GM18858 (cell line): ENCODE data around the gene IPO11.
"Not testable (repeated sequence)": the region's sequence is repeated elsewhere in the genome, so short reads cannot be mapped to it uniquely, and the experiment has no call there.

Source experiments
- ATAC-seq: cut with Tn5 transposase; IDR thresholded peaks from one replicate; pipeline ENCODE4 v1.9.1; 2021; ENCODE audit not compliant: unreplicated experiment

IPO11 gene

DNA sequence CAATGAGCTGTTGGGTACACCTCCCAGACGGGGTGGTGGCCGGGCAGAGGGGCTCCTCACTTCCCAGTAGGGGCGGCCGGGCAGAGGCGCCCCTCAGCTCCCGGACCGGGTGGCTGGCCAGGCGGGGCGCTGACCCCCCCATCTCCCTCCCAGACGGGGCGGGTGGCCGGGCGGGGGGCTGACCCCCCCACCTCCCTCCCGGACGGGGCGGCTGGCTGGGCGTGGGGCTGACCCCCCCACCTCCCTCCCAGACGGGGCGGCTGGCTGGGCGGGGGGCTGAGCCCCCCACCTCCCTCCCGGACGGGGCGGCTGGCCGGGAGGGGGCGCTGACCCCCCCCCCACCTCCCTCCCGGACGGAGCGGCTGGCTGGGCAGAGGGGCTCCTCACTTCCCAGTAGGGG lies 100.5 kb downstream of the IPO11 start:
- not testable (repeated sequence) for ATAC-seq

DNA sequence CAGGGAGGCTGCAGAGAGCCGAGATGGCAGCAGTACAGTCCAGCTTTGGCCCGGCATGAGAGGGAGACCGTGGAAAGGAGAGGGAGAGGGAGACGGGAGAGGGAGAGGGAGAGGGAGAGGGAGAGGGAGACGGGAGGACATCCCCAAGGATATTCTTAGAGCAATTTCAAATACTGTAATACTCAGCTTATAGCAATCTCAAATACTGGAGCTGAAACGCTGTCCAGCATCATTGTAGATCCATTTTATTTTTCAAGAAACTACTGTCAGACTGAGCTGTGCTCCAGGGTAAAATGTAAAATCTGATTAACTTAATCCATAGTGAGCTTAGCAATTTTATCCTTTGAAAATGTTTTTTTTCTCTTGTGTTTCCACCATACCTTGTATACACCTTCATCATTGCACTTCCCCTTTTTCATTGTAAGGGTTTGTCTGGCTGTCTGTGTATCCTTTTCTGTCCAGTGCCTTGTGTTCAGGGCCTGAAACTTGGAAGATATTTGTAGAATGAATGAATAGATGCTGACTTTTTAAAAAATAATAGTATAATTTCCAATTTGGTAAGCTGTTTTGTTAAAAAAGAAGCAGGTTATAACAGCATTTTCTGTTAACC lies 102.1 kb downstream of the IPO11 start:
- no peak for ATAC-seq

DNA sequence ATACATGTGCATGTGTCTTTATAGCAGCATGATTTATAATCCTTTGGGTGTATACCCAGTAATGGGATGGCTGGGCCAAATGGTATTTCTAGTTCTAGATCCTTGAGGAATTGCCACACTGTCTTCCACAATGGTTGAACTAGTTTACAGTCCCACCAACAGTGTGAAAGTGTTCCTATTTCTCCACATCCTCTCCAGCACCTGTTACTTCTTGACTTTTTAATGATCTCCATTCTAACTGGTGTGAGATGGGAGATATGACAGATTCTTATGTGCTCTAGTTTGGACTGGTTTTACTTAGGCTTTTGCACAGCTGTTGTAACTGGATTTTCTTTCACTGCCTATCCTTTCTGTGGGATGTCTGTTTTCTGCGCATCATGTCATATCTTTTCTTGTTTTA lies 108.2 kb downstream of the IPO11 start:
- ATAC-seq: not testable (repeated sequence)

DNA sequence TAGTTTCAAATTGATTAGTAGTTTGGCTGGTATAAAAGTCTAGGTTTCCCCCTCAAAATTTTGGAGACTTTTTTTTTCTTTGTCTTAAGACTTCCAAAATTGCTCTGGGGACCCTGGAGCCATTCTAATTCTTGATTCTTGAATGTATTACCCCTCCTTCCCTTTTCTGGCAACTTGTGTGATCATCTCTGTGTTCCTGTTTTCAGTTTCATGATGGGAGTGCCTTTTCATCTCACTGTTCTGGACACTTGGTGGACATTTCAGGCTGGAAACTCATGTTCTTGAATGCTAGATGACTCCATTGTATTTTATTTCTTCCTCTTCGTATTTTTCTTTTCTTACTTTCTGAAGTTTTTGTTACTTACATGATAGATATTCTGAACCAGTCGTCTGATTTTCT lies 108.8 kb downstream of the IPO11 start:
- peak; percentile 69 for ATAC-seq

DNA sequence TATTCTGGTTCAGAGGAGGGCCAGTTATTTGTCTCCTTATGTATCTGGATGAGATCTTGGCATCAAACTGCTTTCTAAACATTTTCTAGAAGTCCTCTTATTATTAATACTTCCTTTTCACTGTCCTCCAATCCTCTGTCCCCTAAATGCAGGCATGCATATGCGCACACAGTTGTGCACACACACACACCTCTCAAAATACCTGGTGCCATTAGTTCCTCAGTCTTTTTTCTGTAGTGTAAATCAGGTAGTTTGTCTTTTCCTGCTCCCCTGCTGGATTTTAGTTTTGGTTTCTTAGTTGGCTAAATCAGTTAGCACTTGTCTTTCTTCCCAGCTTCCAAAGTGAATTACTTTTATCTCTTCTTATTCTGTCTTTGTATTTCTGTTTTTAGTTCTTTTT lies 110.2 kb downstream of the IPO11 start:
- no peak for ATAC-seq

DNA sequence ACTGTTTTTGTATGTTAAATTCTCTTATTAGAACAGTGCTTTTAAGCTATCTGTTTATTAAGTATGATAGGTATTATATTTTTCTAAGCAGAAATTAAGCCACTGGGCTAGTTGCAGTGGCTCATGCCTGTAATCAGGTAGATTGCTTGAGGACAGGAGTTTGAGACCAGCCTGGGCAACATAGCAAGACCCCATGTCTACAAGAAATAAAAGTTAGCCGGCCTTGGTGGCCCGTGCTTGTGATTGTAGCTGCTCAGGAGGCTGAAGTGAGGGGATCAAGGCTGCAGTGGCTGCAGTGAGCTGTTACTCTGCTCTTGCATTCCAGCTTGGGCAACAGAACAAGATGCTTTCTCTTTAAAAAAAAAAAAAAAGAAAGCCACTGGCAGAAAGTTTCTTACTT lies 121.0 kb downstream of the IPO11 start:
- no peak for ATAC-seq

DNA sequence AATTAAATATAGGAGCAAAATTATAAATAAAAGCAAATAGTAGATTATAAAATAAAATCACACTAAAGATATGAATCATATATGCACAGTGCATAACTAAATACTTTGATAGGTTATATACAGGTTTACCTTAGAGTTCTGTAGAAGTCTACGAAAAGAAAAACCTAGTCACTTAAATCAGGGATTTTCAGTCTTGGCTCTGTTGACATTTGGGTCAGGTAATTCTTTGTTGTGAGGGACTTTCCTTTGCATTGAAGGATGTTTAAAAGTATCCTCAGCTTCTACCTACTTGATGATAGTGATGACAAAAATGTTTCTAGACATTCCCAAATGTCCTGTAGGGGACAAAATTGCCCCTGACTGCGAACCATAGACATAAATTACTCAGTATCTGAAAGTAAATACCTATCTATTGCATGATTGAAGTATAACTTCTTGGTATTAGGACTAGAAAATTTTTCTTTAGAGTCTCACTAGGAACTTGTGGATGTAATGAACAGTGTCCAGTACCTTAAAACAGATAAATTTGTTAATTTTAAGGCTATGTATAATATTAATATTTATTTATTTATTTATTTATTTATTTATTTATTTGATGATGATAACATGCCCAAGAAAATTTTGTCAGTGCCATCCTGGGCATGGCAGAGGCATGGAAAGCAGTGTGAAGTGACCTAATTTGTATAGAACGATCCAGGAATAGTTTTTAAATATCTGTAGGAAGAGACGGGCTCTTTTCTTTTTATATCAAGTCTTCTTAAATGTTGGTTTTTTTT lies 122.1 kb downstream of the IPO11 start:
- ATAC-seq: no peak

DNA sequence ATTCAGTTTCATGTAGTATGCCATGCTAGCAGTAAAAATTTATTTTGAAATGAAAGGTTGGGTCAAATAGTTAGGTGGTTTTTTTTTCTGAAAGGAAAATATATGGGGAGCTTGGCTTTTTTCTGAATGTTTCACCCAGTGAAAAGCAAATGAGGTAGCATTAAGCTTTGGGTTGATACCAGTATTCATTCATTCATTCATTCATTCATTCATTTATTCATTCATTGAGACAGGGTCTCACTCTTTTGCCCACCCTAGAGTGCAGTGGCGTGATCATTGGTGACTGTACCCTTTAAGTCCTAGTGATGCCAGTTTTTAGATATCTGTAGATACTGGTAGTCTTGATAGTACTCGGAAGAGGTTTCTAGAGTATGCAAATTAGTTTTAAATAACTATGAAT lies 123.7 kb downstream of the IPO11 start:
- ATAC-seq: no peak

DNA sequence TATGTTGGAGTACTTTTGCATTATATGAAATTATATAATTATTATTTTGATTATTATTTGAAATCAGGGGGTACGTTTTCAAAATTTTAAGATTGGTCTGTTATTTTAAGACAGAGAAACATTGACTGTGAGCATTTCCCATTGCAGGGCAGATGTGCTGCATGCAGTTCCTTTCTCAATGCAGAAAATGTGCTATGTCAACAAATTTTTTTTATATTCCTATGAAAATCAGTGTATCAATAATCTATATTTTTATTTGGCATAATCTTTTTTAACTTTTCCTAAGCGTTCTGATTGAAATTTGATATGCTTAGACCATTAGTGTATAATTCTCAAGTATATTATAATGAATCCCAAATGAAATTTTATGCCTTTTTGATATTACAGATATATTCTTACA lies 124.2 kb downstream of the IPO11 start:
- no peak for ATAC-seq

DNA sequence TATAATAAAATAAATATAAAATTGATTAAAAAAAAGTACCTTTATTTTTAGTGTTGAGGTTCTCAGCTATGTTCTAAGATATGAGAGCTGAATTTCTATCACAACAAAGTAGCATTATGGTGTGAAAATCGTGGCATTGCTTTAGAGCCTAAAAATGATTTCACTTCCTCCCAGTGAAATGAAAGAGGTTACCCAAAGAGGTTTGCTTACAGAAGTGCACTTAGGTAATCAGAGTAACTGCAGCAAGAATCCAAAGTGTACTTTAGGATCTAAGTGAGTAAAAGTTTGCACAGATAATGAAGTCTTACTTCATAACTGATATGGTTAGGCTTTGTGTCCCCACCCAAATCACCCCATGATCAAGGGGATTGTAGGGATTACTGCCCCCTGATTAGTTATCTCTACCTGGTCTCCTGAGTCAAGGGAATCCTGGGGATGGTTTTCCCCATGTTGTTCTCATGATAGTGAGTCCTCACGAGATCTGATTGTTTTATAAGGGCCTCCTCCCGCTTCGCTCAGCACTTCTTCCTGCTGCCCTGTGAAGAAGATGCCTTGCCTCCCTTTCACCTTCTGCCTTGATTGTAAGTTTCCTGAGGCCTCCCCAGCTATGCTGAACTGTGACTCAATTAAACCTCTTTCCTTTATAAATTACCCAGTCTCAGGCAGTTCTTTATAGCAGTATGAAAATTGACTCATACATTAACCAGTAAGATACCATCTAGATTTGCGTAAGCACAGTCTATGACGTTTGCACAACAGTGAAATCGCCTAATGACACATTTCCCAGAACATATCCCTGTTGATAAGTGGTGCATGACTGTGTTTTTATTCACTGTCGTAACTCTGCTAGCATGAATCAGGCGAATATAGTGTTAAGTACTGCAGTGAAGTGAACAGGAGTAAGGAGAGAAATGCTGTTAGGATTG lies 125.7 kb downstream of the IPO11 start:
- peak; percentile 70 for ATAC-seq

DNA sequence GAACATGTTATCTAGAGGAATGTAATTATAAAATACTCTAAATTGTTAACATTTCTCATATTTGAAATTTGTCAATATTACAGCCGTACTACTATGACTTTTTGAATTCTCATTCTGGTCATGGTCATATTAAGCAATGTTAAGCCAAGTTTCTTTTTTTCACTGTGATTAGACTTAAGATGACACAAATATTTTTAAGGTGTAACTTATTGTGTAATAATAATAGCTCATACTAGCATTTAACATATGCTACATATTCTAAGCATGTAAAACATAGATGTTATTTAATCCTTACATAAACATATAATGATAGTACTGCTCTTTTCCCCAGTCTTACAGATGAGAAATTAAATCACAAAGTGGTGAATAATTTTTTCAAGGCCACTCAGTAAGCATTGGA lies 130.2 kb downstream of the IPO11 start:
- no peak for ATAC-seq

DNA sequence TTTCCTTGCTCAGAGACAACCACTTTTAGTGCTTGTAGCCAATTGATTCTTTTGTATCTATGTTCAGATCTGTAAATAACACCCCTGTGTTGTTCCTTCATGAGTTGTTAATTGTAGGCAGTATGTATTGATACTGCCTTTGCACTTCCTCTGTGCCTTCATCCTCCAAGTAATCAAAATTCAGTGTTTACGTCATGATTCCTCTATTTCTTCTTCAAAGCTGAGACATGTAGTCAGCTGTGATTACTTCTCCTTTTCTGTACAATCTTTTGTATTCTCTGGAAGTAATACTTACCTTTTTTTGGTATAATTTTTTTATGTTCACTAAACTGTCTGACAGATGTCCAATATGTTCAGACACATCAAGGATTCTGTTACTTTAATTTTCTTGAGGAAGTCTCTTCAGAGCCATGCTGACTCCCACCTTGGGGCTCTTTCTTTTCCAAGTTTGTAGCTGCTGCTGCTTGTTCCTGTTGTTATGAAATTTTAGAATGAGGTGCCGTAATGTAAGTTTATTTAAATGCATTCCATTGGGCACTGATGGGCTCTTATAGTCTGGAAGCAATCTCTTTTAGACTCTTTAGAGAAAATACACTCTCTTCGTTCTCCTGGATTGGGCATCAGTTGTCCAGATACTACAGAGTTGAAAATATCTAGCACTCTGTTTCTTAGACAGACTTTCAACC lies 135.5 kb downstream of the IPO11 start:
- no peak for ATAC-seq

DNA sequence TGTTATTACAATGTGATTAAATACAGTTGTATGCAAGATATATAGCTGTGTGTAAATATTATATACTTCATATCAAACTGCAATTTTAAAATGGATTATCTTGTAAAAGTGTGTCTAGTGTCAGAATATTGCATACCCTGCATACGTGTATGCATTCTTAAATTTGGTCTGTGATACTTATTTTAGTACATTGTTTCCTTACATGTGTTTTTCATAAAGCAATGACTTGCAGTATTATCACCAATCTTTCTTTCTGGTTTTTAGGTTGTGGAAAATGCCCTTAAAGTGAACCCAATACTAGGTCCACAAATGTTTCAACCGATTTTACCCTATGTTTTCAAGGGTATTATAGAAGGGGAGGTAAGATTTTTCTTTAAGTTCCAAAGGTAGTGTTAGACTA lies 137.5 kb downstream of the IPO11 start:
- ATAC-seq: no peak

DNA sequence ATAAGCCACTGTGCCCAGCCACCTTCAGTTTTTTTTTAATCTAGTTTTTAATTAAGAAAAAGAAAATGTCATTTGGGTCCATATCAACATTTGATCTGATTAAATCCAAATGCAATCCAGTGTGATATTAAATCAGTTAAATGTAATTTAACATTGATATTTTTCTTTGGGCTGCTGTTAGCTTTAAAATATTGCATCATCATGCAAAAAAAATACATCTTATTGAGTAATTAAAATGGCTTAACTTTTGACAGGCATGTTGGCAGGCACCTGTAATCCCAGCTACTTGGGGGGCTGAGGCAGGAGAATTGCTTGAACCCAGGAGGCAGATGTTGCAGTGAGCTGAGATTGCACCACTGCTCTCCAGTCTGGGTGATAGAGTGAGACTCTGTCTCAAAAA lies 143.4 kb downstream of the IPO11 start:
- ATAC-seq: no peak

DNA sequence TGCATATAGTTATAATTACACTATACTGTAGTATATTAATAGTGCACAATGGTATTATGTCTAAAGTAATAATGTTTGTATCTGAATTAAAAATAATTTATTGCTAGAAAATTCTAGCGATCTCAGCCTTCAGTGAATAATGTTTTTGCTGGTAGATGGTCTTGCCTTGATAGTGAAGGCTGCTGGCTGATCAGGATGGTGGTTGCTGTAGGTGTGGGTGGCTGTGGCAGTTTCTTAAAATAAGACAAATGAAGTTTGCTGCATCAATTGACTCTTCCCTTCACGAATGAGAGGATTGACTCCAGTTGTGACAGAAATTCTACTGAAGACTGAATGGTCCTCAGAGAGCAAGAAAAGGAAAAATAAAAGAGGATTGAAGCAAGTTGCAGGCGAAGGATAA lies 146.4 kb downstream of the IPO11 start:
- no peak for ATAC-seq

DNA sequence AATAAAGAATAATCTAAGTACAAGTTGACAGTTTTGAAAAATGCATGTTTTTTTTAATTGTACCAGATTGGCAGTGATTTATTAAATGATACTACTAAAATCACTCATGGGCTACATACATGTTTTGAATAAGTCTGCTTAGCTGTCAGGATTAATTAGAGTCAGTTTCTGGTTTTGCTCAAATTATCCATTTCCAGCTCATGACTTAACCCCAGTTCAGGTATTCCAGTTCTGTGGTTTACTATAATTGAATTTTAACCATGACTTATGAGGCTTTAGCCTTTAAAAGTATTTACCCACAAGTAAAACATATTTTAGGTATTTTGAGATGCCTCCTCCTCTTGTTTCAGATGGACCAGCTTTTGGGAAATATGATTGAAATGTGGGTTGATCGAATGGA lies 148.2 kb downstream of the IPO11 start:
- no peak for ATAC-seq

DNA sequence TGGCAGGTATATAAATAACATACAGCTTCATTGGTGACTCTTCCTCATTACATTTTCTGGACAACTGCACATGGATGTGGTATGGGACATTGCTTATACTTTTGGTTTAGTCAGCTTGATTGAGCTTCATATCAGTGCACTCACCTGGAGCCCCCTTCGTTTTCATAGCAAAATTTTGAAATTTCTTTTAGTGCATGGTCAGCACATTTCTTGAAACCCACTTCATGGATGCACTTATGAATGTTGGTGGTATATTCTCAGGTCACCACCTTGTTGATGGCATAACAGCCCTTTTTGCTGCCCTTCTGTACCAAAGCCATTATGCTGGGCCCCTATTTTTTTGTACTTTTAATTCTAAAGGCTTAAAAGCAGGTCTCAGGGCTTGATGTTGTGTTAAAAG lies 149.3 kb downstream of the IPO11 start:
- no peak for ATAC-seq

DNA sequence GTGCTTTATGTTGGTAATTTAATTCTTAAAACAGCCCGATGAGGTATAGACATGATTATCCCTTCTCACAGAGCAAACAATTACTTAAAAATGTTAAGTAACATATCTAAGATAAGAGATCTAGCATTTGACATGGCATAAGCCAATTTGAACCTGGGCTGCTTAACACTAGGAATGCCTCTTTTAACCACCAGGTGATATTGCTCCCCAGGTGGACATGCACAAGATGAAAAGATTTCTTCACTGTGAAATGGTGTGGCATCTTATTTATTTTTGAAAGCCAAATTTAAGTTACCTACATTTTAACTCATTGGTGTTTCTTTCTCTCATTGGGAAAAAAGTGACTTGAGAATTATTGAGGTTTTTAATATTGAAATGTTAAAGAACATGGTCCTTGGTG lies 150.3 kb downstream of the IPO11 start:
- no peak for ATAC-seq

DNA sequence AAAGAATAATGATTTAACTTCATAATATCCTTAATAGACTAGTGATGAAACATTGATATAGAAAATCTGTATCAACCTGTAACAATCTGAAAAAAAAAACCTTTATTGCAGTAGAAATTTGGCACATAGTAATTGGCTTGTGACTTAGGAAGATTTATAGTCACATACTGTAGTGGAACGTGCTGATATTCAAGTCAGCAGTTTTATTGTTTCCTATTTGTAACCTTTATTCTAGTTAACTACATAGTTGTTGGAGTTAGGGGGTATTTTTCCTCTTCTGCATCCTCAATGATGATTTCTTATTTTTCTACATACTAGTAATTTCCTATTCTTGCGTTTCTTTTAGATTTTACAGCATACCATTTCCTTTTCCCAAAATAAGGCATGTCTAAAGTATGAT lies 151.5 kb downstream of the IPO11 start:
- no peak for ATAC-seq

DNA sequence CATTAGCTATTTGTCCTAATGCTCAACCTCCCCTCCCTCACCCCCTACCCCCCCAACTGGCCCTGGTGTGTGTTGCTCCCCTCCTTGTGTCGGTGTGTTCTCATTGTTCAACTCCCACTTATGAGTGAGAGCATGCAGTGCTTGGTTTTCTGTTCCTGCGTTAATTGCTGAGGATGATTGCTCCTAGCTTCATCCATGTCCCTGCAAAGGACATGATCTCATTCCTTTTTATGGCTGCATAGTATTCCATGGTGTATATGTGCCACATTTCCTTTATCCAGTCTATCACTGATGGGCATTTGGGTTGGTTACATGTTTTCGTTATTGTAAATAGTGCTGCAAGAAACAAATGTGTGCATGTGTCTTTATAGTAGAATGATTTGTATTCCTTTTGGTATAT lies 153.2 kb downstream of the IPO11 start:
- ATAC-seq: not testable (repeated sequence)

DNA sequence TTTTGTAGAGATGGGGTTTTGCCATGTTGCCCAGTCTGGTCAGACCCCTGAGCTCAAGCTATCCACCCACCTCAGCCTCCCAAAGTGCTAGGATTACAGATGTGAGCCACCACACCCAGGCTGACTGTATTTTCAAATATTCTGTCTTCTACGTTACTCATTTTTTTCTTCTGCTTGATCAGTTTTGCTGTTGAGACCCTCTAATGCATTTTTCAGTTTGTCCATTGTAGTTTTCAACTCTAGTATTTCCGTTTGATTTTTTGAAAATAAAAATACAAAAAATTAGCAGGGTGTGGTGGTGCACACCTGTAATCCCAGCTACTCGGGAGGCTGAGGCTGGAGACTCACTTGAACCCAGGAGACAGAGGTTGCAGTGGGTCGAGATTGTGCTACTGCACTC lies 155.6 kb downstream of the IPO11 start:
- ATAC-seq: no peak
